Effector memory CD4-positive, alpha-beta T cell (primary cell): ENCODE results near the gene ARHGAP28.
"Not testable (repeated sequence)": the region's sequence is repeated elsewhere in the genome, so short reads cannot be mapped to it uniquely, and the experiment has no call there.

ENCODE experiments used
- DNase-seq, 3 donors: peaks; one replicate each; pipeline ENCODE4 v3.0.0-alpha.2; 2020
- H3K27ac ChIP-seq: 2 replicates; pipeline ENCODE4 v1.7.0; 2013; ENCODE audit warnings: mild to moderate bottlenecking, low read length, moderate library complexity; ENCODE audit not compliant: insufficient read depth, poor library complexity, severe bottlenecking
- H3K27me3 ChIP-seq: replicated peaks from 2 replicates; pipeline ENCODE4 v1.7.0; 2013; ENCODE audit warnings: mild to moderate bottlenecking, low read length; ENCODE audit not compliant: insufficient read depth, control insufficient read depth, poor library complexity, severe bottlenecking
- H3K36me3 ChIP-seq: 2 replicates; pipeline ENCODE4 v1.7.0; 2013; ENCODE audit warnings: mild to moderate bottlenecking, low read length, moderate library complexity; ENCODE audit not compliant: control insufficient read depth, insufficient read depth
- H3K4me1 ChIP-seq: 2 replicates; pipeline ENCODE4 v1.7.0; 2013; ENCODE audit warnings: low read length, mild to moderate bottlenecking; ENCODE audit not compliant: control insufficient read depth, insufficient read depth, poor library complexity, severe bottlenecking
- H3K4me3 ChIP-seq: 2 replicates; pipeline ENCODE4 v1.7.0; 2013; ENCODE audit warnings: low read length, low read depth, mild to moderate bottlenecking; ENCODE audit not compliant: insufficient read depth, poor library complexity, severe bottlenecking
- H3K9me3 ChIP-seq: 2 replicates; pipeline ENCODE4 v1.7.0; 2013; ENCODE audit warnings: mild to moderate bottlenecking, low read length, moderate library complexity; ENCODE audit not compliant: control insufficient read depth

The ARHGAP28 gene

DNA sequence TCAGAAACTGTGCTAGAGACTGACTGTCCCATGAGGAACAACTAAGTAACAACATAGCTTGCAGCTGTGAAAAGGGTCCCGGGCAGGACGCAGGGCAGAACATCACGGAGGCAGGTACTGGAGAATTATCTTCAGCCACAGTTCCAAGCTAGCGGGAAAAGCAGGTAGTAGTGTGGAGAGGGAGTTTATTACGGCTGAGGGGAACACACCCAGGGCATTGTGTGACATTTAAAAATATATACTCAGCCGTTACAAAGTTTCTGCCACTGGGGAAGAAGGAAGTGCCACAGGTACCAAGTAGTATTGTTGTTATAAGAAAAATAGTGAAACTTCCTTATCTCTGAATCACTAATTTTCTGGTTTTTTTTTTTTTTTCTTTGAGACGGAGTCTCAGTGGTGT, 208.5 kb downstream of the ARHGAP28 start:
- Histone ChIP-seq H3K27ac (no peak overlapping the region), H3K27me3 (no peaks in the 10 kb centered on the region), H3K4me1 (no peaks in the 10 kb centered on the region), H3K9me3 (no peaks in the 10 kb centered on the region), H3K4me3 (no peak overlapping the region), H3K36me3 (no peaks in the 10 kb centered on the region)
- DNase-seq: no peak

DNA sequence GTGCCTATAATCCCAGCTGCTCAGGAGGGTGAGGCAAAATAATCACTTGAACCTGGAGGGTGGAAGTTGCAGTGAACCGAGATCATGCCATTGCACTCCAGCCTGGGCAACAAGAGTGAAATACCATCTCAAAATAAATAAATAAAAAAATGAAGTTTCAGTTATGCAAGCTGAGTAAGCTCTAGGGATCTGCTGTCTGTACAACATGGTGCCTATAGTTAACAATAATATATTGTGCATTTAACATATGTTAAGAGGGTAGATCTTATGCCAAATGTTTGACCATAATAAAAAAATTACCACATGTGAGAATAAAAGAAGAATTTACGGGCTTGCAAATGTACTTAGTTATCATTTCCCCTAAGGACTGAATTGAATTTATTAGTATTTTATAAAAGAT, 208.9 kb downstream of the ARHGAP28 start:
- H3K9me3 ChIP-seq, H3K27ac ChIP-seq, H3K27me3 ChIP-seq, H3K36me3 ChIP-seq, H3K4me1 ChIP-seq, DNase-seq, H3K4me3 ChIP-seq: not testable (repeated sequence)

DNA sequence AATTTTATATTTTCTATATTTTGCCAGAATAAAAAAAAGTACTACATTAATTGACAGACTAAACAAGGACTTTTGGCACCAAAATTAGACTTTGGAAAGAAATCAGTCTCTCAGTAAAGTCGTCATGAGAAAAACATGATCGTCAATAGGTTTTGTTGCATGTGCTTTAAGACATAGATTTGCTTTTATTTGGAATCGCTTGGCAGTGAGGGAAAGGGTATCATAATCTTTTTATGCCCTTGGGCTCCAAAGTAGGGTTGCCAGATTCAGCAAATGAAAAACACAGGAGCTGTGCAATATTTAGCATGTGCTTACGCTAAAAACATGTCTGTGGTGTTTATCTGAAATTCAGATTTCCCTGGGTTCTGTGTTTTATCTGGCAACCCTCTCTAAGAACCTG, 210.5 kb downstream of the ARHGAP28 start:
- Histone ChIP-seq H3K9me3 (no peaks in the 10 kb centered on the region), H3K4me3 (no peak overlapping the region), H3K36me3 (no peaks in the 10 kb centered on the region), H3K27ac (no peak overlapping the region), H3K4me1 (no peaks in the 10 kb centered on the region), H3K27me3 (no peaks in the 10 kb centered on the region)
- DNase-seq: no peak

DNA sequence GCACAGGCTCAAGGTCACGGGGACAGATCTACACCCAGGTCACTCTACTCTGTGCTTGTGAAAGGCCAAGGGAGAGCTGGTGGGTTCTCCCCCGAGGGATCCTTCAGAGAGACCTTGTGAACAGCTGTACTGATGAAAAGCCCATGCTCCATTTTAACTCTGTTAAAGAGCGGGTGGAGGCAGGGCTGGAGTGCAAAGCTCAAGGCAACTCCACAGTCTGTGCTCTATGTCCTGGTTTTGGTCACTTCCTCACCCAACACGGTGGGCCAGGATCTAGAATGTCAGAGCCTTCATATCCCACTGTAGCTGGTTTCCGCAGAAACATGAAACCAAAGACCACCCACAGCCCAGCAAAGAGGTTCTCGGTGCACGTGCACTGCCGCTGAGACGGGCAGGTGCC, 210.9 kb downstream of the ARHGAP28 start:
- no peaks in the 10 kb centered on the region for H3K9me3 ChIP-seq
- no peaks in the 10 kb centered on the region for H3K27me3 ChIP-seq
- no peak overlapping the region for H3K4me3 ChIP-seq
- H3K4me1 ChIP-seq: no peaks in the 10 kb centered on the region
- DNase-seq: no peak
- H3K27ac ChIP-seq: no peak overlapping the region
- no peaks in the 10 kb centered on the region for H3K36me3 ChIP-seq

DNA sequence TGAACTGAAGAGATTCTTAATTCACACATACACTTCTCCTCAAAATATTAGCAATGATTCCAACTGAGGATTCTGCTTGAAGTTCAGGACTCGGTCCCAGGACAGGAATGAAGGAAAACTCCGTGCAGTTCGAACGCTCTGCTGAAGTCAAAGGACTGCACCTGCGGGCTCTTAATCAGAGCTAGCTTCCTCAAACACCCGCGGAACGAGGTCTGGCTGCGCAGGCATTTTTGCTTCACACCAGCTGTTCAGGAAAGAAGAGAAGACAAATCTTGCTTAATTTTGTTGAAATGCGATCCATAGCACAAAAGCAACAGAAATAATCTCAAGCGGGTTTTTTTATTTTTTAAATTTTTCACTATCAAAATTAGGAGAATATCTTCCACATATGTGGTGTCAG, 212.5 kb downstream of the ARHGAP28 start:
- Histone ChIP-seq H3K4me1 (no peaks in the 10 kb centered on the region), H3K27me3 (no peaks in the 10 kb centered on the region), H3K36me3 (no peaks in the 10 kb centered on the region), H3K4me3 (no peak overlapping the region), H3K9me3 (no peaks in the 10 kb centered on the region), H3K27ac (no peak overlapping the region)
- DNase-seq: no peak

DNA sequence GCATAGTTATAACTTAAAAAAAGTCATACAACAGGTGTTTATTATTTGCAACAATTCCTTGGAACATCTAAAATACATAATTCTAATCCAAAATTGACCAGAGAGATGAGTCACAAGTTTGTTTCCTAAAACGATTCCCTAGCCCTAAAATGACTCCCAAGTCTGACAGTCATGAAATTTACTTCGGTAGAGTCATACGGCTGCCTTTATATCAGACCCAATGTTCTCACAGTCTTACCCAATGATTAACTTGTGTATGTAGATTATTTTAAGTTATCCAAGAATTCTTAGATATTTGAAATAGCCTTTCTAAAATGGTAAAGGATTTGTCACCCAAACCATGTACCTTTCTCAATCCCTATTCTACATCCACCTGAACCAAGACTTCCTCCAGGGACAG, 213.2 kb downstream of the ARHGAP28 start:
- H3K27ac ChIP-seq: no peak overlapping the region
- no peak overlapping the region for H3K4me3 ChIP-seq
- no peaks in the 10 kb centered on the region for H3K27me3 ChIP-seq
- no peaks in the 10 kb centered on the region for H3K4me1 ChIP-seq
- H3K36me3 ChIP-seq: no peaks in the 10 kb centered on the region
- DNase-seq: no peak
- H3K9me3 ChIP-seq: no peaks in the 10 kb centered on the region

DNA sequence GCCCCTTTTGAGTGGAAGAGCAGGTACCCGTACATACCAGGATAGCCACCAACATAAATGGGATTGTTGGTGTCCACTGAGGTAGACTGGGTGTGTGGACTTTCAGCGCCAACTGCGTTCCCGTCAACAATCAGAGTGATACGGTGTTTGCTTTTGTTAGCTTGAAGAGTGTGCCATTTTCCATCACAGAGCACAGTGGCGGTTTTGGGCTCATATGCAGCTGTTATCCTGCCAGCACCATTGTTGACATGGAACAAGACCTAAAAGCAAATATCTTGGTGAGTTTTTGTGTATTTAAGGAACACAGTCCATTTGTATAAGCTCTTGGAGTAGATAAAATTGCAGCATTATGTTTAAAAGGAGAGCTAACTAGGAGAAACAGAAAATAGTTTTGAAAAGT, 213.6 kb downstream of the ARHGAP28 start:
- DNase-seq: no peak
- Histone ChIP-seq H3K9me3 (no peaks in the 10 kb centered on the region), H3K4me3 (no peak overlapping the region), H3K27ac (no peak overlapping the region), H3K36me3 (no peaks in the 10 kb centered on the region), H3K27me3 (no peaks in the 10 kb centered on the region), H3K4me1 (no peaks in the 10 kb centered on the region)

DNA sequence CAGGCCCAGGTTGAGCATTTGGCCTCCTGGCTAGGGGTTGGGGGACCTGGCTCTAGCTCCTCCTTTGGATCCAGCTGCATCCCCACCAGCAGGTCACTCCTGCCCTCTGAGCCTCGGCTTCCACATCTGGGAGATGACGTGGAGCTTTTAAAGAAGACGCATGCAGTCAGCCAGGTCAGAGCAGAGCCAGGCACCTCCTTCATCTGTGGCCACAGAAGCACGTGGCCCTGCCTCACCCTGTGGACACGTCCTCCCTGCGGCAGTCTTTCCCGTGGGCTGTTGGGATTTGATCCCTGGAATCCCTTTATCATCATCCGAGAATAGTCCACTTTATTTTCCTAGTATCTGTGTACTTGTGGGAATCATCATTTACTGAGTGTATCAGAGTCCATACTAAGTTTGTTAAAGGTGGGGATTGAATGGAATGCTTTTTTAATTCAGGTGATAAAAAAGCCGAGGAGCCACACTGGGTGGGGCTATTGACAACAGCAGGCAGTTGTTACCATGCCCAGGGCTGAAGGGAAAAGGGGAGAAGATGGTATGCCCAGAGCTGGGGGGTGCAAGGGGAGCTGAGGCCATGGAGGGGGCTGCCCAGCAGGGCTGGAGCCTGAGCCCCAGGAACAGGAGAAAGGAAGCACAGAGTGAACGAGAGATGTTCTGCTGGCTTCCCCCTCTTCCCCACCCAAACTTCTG, 218.0 kb downstream of the ARHGAP28 start:
- Histone ChIP-seq H3K4me3 (no peak overlapping the region), H3K27ac (no peak overlapping the region), H3K27me3 (no peaks in the 10 kb centered on the region), H3K36me3 (no peaks in the 10 kb centered on the region), H3K4me1 (no peaks in the 10 kb centered on the region), H3K9me3 (no peaks in the 10 kb centered on the region)
- no peak for DNase-seq

DNA sequence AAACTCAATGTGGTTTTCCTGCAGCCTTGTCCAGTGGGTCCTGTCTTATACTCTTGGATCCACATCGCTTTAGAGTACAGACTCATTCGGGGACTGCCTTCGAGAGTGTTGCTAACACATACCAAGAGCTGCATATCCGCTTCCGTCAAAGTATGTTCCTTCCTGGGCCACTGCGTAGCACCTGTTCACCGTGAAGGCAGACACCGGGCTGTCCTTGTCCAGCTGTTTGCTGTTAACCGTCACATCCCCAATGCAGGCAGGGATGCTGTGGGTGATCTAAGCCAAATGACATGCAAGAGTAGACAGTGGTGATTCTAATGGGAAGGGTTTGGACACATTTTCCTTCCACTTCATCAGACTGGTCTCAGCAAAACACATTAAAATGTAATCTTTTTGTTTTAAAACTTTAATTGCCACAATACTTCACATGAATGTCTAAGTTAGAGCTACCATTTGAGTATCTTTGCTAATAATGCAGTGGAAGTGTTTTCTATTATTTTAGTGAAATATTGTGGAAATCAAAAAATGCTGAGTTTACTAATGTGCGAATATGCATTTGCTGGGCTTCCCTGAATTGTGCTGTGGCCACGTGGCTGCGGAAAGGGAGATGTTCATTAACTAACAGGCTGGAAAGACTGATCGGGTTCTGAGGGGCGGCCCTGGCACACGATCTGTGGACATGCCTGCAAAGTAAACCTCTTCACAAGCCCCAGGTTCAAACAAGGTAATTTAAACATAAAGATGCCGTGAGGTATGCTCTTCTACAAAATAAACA, 219.0 kb downstream of the ARHGAP28 start:
- Histone ChIP-seq H3K27me3 (no peaks in the 10 kb centered on the region), H3K9me3 (no peaks in the 10 kb centered on the region), H3K4me3 (no peak overlapping the region), H3K27ac (no peak overlapping the region), H3K36me3 (no peaks in the 10 kb centered on the region), H3K4me1 (no peaks in the 10 kb centered on the region)
- DNase-seq: no peak

DNA sequence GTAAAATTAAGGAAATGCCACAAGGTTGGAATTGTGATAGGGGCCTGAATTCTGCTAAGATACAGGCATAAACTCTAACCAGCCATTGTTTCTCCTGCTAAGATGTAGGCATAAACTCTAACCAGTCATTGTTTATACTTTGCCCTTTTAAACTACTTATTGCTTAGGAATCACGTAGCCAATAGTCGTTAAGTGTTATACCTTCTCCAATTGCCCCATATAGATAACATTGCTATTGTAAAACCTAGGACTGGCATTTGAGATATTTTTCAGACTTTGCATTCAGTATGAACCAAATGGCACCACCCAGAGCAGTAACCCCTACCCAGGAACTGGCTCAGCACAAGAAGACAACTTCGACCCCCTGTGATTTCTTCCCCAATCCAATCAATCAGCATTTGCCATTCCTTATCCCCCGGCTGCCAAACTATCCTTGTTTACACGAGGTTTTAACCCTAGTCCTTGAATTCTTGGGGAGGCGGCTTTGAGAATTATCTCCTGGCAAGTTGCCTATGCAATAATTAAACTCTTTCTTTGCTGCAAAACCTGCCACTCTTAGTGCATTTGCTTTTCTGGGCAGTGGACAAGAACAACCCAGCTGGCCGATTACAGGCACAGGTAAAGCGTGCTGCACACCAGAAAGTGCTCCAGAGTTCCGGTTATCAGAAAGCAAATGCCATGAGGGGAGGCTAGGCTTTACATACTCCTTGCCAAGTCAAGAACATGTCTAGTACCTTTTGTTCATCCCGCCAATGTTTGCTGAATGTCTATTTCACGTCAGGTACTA, 220.5 kb downstream of the ARHGAP28 start:
- Histone ChIP-seq H3K27ac (no peak overlapping the region), H3K9me3 (no peaks in the 10 kb centered on the region), H3K36me3 (no peaks in the 10 kb centered on the region), H3K27me3 (no peaks in the 10 kb centered on the region), H3K4me3 (no peak overlapping the region), H3K4me1 (no peaks in the 10 kb centered on the region)
- DNase-seq: no peak
